Epithelial cell of proximal tubule (primary cell): Measurements from ENCODE around the gene SPACA4. TPM values are rescaled to one million over a fixed set of nuclear protein-coding genes. Genes with fewer than 3 reads are reported as not detected.

Experiments used
- DNase-seq: peaks from one replicate; pipeline ENCODE4 v3.0.0-alpha.2; 2011; ENCODE audit warnings: low read depth
- H3K4me3 ChIP-seq: 2 replicates; pipeline ENCODE4 v1.5.1; 2011; ENCODE audit warnings: low read depth, mild to moderate bottlenecking, low read length
- total RNA-seq: library from RNA; depleted of rRNA; stranded (reverse); fragments of >200 nt; gene quantifications from 2 replicates; pipeline ENCODE4 v1.2.3, GENCODE V29; 2015
- TF ChIP-seq, protein P1 (sequence below): conservative IDR thresholded peaks from 2 replicates; pipeline ENCODE4 v1.5.1; 2012; ENCODE audit warnings: low read depth, mild to moderate bottlenecking, low read length

Gene SPACA4, protein sequence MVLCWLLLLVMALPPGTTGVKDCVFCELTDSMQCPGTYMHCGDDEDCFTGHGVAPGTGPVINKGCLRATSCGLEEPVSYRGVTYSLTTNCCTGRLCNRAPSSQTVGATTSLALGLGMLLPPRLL
- not detected in 2 replicates for total RNA-seq

DNA sequence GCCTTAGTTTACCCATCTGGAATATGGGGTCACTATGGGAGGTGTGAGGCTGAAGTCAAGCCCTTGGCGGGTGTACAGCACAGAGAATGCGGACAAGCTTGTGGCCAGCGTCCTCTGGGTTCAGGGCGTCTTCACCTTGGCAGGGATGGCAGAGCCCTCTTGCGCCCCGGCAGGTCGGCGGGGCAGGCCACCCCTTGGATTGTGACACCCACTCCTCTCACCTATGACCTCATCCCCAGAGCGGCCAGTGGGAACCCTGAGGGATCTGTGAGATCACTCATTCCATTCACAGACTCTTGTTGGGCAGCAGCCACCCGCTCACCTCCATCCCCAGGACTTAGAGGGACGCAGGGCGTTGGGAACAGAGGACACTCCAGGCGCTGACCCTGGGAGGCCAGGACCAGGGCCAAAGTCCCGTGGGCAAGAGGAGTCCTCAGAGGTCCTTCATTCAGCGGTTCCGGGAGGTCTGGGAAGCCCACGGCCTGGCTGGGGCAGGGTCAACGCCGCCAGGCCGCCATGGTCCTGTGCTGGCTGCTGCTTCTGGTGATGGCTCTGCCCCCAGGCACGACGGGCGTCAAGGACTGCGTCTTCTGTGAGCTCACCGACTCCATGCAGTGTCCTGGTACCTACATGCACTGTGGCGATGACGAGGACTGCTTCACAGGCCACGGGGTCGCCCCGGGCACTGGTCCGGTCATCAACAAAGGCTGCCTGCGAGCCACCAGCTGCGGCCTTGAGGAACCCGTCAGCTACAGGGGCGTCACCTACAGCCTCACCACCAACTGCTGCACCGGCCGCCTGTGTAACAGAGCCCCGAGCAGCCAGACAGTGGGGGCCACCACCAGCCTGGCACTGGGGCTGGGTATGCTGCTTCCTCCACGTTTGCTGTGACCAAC is at the start of gene SPACA4:
Gene SPACA4, plus strand, starts transcription at position 280 of the 896 bp plus-strand sequence. Its CDS starts 237 bp downstream, at position 517.
- DNase-seq: no peak
- H3K4me3 ChIP-seq: no peak within 1 kb of the TSS

DNA sequence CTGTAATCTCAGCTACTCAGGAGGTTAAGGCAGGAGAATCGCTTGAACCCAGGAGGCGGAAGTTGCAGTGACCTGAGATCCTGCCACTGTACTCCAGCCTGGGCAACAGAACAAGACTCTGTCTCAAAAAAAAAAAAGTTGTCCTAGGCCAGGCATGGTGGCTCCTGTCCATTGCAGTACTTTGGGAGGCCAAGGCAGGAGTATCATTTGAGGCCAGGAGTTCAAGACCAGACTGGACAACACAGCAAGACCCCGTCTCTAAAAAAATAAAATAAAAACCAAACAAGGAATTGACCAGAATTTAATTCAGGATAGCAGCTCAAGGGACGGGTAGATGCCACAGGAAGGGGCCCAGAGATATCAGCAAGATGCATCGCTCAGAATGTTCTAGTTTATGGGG is 49.7 kb upstream of the SPACA4 start:
- TF ChIP-seq, protein P1, sequence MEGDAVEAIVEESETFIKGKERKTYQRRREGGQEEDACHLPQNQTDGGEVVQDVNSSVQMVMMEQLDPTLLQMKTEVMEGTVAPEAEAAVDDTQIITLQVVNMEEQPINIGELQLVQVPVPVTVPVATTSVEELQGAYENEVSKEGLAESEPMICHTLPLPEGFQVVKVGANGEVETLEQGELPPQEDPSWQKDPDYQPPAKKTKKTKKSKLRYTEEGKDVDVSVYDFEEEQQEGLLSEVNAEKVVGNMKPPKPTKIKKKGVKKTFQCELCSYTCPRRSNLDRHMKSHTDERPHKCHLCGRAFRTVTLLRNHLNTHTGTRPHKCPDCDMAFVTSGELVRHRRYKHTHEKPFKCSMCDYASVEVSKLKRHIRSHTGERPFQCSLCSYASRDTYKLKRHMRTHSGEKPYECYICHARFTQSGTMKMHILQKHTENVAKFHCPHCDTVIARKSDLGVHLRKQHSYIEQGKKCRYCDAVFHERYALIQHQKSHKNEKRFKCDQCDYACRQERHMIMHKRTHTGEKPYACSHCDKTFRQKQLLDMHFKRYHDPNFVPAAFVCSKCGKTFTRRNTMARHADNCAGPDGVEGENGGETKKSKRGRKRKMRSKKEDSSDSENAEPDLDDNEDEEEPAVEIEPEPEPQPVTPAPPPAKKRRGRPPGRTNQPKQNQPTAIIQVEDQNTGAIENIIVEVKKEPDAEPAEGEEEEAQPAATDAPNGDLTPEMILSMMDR: no peak

More for the DNA sequence above, at the start of gene SPACA4:
- TF ChIP-seq, protein P1: no peak

DNA sequence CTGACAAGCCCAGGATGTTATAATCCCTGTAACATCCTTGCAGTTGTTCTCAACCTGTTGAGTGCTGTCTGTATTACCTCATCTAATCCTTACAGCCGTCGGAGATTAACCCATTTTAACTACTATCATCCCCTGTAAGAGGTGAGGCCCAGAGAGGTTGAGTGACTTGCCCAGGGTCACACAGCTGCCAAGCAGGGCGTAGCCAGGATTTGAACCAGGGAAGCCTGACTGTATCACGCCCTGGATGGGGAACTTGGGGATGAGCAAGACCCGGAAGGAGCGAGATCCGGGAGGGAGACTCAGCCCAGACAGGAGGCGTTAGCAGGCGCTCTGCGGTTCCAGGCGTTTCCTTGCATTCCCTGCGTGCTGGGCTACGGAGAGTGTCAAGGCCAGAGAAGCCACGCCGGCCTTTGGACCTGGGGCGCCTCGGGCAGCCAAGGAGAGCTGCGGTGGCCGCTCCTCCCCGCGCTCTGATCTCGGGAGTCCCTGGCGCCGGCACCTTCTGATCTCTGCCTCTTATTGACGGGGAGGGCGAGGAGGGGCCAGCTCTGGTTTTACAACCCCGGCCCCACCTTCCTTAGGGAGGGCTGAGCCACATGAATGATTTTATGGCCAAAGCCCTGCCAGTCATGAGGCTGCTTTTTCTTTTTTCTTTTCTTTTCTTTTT is 48.4 kb upstream of the SPACA4 start:
- DNase-seq: peak; percentile 74
- peak overlapping the region; percentile 23 for H3K4me3 ChIP-seq
- TF ChIP-seq, protein P1: no peak

More for the DNA sequence above, 49.7 kb upstream of the SPACA4 start:
- no peak overlapping the region for H3K4me3 ChIP-seq
- no peak for DNase-seq

DNA sequence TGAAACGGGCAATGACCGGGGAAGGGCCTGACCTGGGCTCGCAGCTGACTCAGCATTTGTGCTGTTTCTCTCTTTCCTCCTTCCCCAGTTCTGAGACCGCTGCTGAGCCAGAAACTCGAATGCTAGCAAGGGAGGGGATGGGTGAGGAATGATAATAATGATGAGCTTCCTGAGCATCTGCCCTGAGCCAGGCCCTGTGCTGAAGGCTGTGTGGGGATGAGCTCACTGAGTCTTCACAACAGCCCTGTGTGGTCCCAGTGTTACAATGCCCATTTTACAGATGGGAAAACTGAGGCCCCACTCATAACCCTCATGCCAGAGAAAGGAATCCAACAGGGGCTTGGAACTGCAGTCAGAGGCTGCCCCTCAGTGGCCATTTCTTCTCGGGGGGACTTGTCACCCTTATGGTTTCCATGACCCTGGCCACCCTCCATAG is 46.4 kb upstream of the SPACA4 start:
- no peak for DNase-seq
- TF ChIP-seq, protein P1: peak; percentile 31

DNA sequence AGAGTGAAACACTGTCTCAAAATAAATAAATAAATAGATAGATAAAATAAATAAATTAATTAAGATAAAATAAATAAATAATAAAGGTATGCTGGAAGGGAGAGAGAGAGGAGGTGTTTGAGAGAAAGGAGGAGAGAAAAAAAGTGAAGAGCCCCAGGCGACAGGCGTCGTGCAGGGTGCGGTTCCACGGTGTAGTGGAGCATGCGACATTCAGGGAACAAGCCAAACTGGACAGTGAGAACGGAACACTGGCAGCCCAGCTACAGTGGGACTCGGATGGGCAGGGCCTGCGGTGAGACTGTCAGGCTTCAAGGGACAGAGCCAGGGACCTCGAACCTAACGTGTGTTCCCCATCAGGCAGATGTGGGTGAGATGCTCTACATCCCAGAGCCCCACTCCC is 45.1 kb upstream of the SPACA4 start:
- H3K4me3 ChIP-seq: no peak overlapping the region
- DNase-seq: no peak
- TF ChIP-seq, protein P1: no peak

More for the DNA sequence above, 46.4 kb upstream of the SPACA4 start:
- no peak overlapping the region for H3K4me3 ChIP-seq

DNA sequence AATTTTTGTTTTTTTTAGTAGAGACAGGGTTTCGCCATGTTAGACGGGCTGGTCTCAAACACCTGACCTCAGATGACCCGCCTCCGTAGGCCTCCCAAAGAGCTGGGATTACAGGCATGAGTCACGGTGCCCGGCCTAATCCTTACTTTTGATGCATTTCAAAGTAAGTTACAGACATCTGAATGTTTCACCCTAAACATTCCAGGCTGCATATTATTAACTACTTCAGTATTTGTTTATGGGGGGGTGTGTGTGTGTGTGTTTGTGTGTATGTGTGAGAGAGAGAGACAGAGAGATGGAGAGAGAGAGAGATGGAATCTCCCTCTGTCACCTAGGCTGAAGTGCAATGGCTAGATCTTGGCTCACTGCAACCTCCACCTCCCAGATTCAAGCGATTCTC is 41.5 kb upstream of the SPACA4 start:
- TF ChIP-seq, protein P1: no peak
- no peak for DNase-seq
- H3K4me3 ChIP-seq: no peak overlapping the region
